Hepatocyte (in vitro differentiated cells): ENCODE results near the gene FRMPD4. TPM values are rescaled to one million over a fixed set of nuclear protein-coding genes. Genes with fewer than 3 reads are reported as not detected.

Experiments used
- DNase-seq: peaks from one replicate; pipeline ENCODE4 v3.0.0-alpha.2; 2016; ENCODE audit warnings: low spot score
- H2AFZ ChIP-seq: fragments of 200-600 bp; sonication (generic); 2 replicates; pipeline ENCODE4 v1.6.0; 2016; ENCODE audit warnings: antibody characterized with exemption, mild to moderate bottlenecking
- H3K27ac ChIP-seq: fragments of 200-600 bp; sonication (generic); 2 replicates; pipeline ENCODE4 v1.5.1; 2016; ENCODE audit warnings: mild to moderate bottlenecking
- H3K27me3 ChIP-seq: fragments of 200-600 bp; sonication (generic); 2 replicates; pipeline ENCODE4 v1.6.1; 2016
- H3K36me3 ChIP-seq: fragments of 200-600 bp; sonication (generic); replicated peaks from 2 replicates; pipeline ENCODE4 v1.5.1; 2016; ENCODE audit warnings: low read depth; ENCODE audit not compliant: insufficient read depth
- H3K4me1 ChIP-seq: fragments of 200-600 bp; sonication (generic); 2 replicates; pipeline ENCODE4 v1.5.1; 2016; ENCODE audit warnings: mild to moderate bottlenecking, moderate library complexity; ENCODE audit not compliant: insufficient read depth
- H3K4me2 ChIP-seq: fragments of 200-600 bp; sonication (generic); 2 replicates; pipeline ENCODE4 v1.6.0; 2016
- H3K4me3 ChIP-seq: fragments of 200-600 bp; sonication (generic); 2 replicates; pipeline ENCODE4 v1.5.1; 2016; ENCODE audit warnings: mild to moderate bottlenecking
- H3K79me2 ChIP-seq: fragments of 200-600 bp; sonication (generic); 2 replicates; pipeline ENCODE4 v1.6.0; 2017; ENCODE audit warnings: mild to moderate bottlenecking
- H3K9me2 ChIP-seq: fragments of 200-600 bp; sonication (generic); replicated peaks from 2 replicates; pipeline ENCODE4 v1.6.0; 2017; ENCODE audit warnings: mild to moderate bottlenecking; ENCODE audit not compliant: insufficient read depth
- H3K9me3 ChIP-seq: fragments of 200-600 bp; sonication (generic); 2 replicates; pipeline ENCODE4 v1.5.1; 2016; ENCODE audit warnings: low read depth, mild to moderate bottlenecking
- H4K20me1 ChIP-seq: fragments of 200-600 bp; sonication (generic); 2 replicates; pipeline ENCODE4 v1.6.0; 2016; ENCODE audit warnings: mild to moderate bottlenecking; ENCODE audit not compliant: insufficient read depth, poor library complexity, severe bottlenecking
- EZH2 ChIP-seq: fragments of 200-600 bp; sonication (generic); IDR thresholded peaks from 2 replicates; pipeline ENCODE4 v1.6.1; 2016; ENCODE audit warnings: antibody characterized with exemption, mild to moderate bottlenecking, borderline replicate concordance
- EZH2phosphoT487 ChIP-seq: fragments of 200-600 bp; sonication (generic); IDR thresholded peaks from one replicate; pipeline ENCODE4 v1.6.1; 2018; ENCODE audit warnings: antibody characterized with exemption, mild to moderate bottlenecking, low read depth, moderate library complexity; ENCODE audit not compliant: unreplicated experiment, severe bottlenecking
- WGBS: methylation state at CpG from one replicate; pipeline ENCODE4 v1.1.6; 2016; ENCODE audit warnings: low lambda C conversion rate; ENCODE audit errors: missing lambda C conversion rate; 5-methylcytosine and 5-hydroxymethylcytosine counted together
- polyA plus RNA-seq: library from polyadenylated mRNA; unstranded; fragments of >200 nt; fragmentation: Nextera tagmentation; extraction: Ambion mirVana; gene quantifications from 2 replicates; pipeline ENCODE4 v1.2.1, GENCODE V29; 2016
- total RNA-seq: library from RNA; depleted of rRNA; stranded (reverse); fragments of >200 nt; gene quantifications from 2 replicates; pipeline ENCODE4 v1.2.3, GENCODE V29; 2014
- TF ChIP-seq, protein P1 (sequence below): fragments of 200-600 bp; sonication (generic); IDR thresholded peaks from 2 replicates; pipeline ENCODE4 v1.5.1; 2016; ENCODE audit warnings: antibody characterized with exemption, mild to moderate bottlenecking; ENCODE audit not compliant: poor library complexity

FRMPD4 gene
- total and polyA plus RNA-seq, 2 experiments from 2014 or later: 0.23 TPM; not detected in 1

- H3K9me2 ChIP-seq: no peaks in the 10 kb centered on the region
- no peak overlapping the region for H3K4me3 ChIP-seq
- DNase-seq: no peak
- no peaks in the 10 kb centered on the region for H3K27me3 ChIP-seq
- TF ChIP-seq, protein P1, sequence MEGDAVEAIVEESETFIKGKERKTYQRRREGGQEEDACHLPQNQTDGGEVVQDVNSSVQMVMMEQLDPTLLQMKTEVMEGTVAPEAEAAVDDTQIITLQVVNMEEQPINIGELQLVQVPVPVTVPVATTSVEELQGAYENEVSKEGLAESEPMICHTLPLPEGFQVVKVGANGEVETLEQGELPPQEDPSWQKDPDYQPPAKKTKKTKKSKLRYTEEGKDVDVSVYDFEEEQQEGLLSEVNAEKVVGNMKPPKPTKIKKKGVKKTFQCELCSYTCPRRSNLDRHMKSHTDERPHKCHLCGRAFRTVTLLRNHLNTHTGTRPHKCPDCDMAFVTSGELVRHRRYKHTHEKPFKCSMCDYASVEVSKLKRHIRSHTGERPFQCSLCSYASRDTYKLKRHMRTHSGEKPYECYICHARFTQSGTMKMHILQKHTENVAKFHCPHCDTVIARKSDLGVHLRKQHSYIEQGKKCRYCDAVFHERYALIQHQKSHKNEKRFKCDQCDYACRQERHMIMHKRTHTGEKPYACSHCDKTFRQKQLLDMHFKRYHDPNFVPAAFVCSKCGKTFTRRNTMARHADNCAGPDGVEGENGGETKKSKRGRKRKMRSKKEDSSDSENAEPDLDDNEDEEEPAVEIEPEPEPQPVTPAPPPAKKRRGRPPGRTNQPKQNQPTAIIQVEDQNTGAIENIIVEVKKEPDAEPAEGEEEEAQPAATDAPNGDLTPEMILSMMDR: no peak
- TF ChIP-seq EZH2phosphoT487 (no peak), EZH2 (no peak)
- no peak overlapping the region for H3K4me2 ChIP-seq
- no peaks in the 10 kb centered on the region for H4K20me1 ChIP-seq
- no peak overlapping the region for H3K27ac ChIP-seq
- H3K36me3 ChIP-seq: no peaks in the 10 kb centered on the region
- H3K4me1 ChIP-seq: no peaks in the 10 kb centered on the region
- H3K9me3 ChIP-seq: no peaks in the 10 kb centered on the region
- H3K79me2 ChIP-seq: no peaks in the 10 kb centered on the region
- no peak overlapping the region for H2AFZ ChIP-seq
These were observed 189.6 kb downstream of the FRMPD4 start for GRCh38 chrX:12327836-12328235.

- H3K9me2 ChIP-seq: no peaks in the 10 kb centered on the region
- H3K27me3 ChIP-seq: no peaks in the 10 kb centered on the region
- no peak for DNase-seq
- TF ChIP-seq EZH2phosphoT487 (no peak), EZH2 (no peak)
- TF ChIP-seq, protein P1: no peak
- no peak overlapping the region for H3K4me3 ChIP-seq
- H3K36me3 ChIP-seq: no peaks in the 10 kb centered on the region
- no peaks in the 10 kb centered on the region for H3K9me3 ChIP-seq
- no peak overlapping the region for H2AFZ ChIP-seq
- no peak overlapping the region for H3K27ac ChIP-seq
- H4K20me1 ChIP-seq: no peaks in the 10 kb centered on the region
- H3K79me2 ChIP-seq: no peaks in the 10 kb centered on the region
- H3K4me1 ChIP-seq: no peaks in the 10 kb centered on the region
- WGBS: 64% methylated on average over 3 of the region's 3 CpGs
- no peak overlapping the region for H3K4me2 ChIP-seq
These were observed 191.2 kb downstream of the FRMPD4 start for GRCh38 chrX:12329476-12329875.

- Histone ChIP-seq H3K4me3 (no peak overlapping the region), H3K9me3 (no peaks in the 10 kb centered on the region), H3K4me1 (no peaks in the 10 kb centered on the region), H3K27ac (no peak overlapping the region), H2AFZ (no peak overlapping the region), H3K9me2 (no peaks in the 10 kb centered on the region), H3K27me3 (no peaks in the 10 kb centered on the region), H4K20me1 (no peaks in the 10 kb centered on the region), H3K79me2 (no peaks in the 10 kb centered on the region), H3K4me2 (no peak overlapping the region), H3K36me3 (no peaks in the 10 kb centered on the region)
- DNase-seq: no peak
- TF ChIP-seq, protein P1: no peak
- TF ChIP-seq EZH2phosphoT487 (no peak), EZH2 (no peak)
- WGBS: 66% methylated on average over 3 of the region's 3 CpGs
These were observed 192.6 kb downstream of the FRMPD4 start for GRCh38 chrX:12330841-12331240.

GRCh38 chrX:12332786-12333347, 194.6 kb downstream of the FRMPD4 start:
- no peak overlapping the region for H3K4me2 ChIP-seq
- WGBS: 49% methylated on average over 3 of the region's 3 CpGs
- H3K27me3 ChIP-seq: no peaks in the 10 kb centered on the region
- H2AFZ ChIP-seq: no peak overlapping the region
- no peak overlapping the region for H3K4me3 ChIP-seq
- H3K36me3 ChIP-seq: no peaks in the 10 kb centered on the region
- H3K27ac ChIP-seq: no peak overlapping the region
- TF ChIP-seq, protein P1: no peak
- TF ChIP-seq EZH2phosphoT487 (no peak), EZH2 (no peak)
- H3K4me1 ChIP-seq: no peaks in the 10 kb centered on the region
- no peaks in the 10 kb centered on the region for H4K20me1 ChIP-seq
- DNase-seq: no peak
- H3K79me2 ChIP-seq: no peaks in the 10 kb centered on the region
- H3K9me3 ChIP-seq: no peaks in the 10 kb centered on the region
- H3K9me2 ChIP-seq: no peaks in the 10 kb centered on the region
